ENCODE measurements around the gene DNAH7.

DNA sequence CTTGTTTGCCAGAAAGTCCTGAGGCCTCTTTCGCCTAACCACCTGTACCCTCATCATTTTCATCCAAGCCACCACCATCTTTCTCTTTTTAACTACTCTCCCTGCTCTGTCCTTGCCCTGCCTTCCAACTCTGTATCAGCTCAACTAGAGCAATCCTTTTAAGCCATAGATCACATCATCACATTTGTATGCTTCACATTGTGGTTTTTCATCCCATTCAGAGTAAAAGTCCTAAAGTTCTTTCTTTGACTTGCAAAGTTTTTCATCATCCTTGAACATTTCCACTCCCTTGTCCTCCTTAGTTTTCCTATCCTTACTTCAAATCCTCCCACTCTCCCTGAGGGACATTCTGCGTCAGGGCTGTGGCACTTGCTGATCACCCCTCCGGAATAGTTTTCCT is 337.7 kb downstream of the DNAH7 start:
- TF ChIP-seq, protein P1, sequence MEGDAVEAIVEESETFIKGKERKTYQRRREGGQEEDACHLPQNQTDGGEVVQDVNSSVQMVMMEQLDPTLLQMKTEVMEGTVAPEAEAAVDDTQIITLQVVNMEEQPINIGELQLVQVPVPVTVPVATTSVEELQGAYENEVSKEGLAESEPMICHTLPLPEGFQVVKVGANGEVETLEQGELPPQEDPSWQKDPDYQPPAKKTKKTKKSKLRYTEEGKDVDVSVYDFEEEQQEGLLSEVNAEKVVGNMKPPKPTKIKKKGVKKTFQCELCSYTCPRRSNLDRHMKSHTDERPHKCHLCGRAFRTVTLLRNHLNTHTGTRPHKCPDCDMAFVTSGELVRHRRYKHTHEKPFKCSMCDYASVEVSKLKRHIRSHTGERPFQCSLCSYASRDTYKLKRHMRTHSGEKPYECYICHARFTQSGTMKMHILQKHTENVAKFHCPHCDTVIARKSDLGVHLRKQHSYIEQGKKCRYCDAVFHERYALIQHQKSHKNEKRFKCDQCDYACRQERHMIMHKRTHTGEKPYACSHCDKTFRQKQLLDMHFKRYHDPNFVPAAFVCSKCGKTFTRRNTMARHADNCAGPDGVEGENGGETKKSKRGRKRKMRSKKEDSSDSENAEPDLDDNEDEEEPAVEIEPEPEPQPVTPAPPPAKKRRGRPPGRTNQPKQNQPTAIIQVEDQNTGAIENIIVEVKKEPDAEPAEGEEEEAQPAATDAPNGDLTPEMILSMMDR (IDR thresholded peaks at IDR 0.05), result no peak
- no peak for TF ChIP-seq POLR2A (IDR thresholded peaks at IDR 0.05)

Data from testis (tissue), 2 donors.